Ectodermal cell (in vitro differentiated cells): Measurements from ENCODE around the gene URM1.

Experiments
- H3K27ac ChIP-seq: 2 replicates; pipeline ENCODE4 v1.7.0; 2013; ENCODE audit warnings: mild to moderate bottlenecking, low read depth, low read length; ENCODE audit not compliant: insufficient read depth, poor library complexity, severe bottlenecking
- H3K27me3 ChIP-seq: 2 replicates; pipeline ENCODE4 v1.7.0; 2013; ENCODE audit warnings: mild to moderate bottlenecking, low read length; ENCODE audit not compliant: insufficient read depth, control insufficient read depth, poor library complexity, severe bottlenecking
- H3K36me3 ChIP-seq: one replicate; pipeline ENCODE4 v1.7.0; 2013; ENCODE audit warnings: low read length; ENCODE audit not compliant: control insufficient read depth, insufficient read depth
- H3K4me1 ChIP-seq: one replicate; pipeline ENCODE4 v1.7.0; 2013; ENCODE audit warnings: low read length; ENCODE audit not compliant: control insufficient read depth, insufficient read depth
- H3K4me3 ChIP-seq: 2 replicates; pipeline ENCODE4 v1.7.0; 2013; ENCODE audit warnings: low read depth, low read length, control low read depth; ENCODE audit not compliant: insufficient read depth
- H3K9me3 ChIP-seq: 2 replicates; pipeline ENCODE4 v1.7.0; 2013; ENCODE audit warnings: mild to moderate bottlenecking, low read length, moderate library complexity; ENCODE audit not compliant: control insufficient read depth
- WGBS, 2 experiments: methylation state at CpG; one replicate each; pipeline ENCODE4 v1.1.7; 2013; ENCODE audit warnings: missing lambda C conversion rate in 2 of 2; 5-methylcytosine and 5-hydroxymethylcytosine counted together

URM1 gene

DNA sequence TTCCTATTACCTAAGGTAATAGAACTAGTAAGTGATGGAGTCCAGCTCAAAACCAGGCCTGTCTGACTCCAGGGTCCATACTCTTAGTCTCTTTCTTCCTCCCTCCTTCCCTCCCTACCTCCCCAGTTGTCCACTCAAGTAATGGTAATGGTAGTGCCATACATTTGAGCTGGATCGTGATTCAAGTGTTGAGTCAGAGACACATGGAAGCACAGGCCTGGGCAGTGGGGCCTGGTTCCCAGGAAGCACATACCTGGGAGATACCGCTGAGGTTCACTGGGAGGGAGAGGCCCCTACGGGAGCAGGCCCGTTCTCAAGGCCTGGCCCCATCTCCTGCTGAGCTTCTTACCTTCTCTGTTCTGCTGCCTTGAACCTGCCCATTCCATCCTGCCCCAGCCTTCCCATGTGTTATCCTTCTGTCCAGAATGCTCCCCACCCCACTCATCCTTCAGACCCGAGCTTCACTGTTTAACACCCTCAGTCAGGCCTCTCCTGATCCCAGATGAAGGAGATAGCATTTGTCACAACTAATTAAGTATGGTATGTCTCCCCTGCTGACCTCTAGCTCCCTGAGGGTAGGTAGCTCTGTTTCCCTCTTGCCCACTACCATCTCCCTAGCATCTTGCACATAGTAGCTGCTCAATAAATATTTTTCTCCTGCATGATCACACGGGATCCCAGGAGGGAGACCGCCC is 13.8 kb downstream of the URM1 start:
- WGBS, 2 experiments = 54 to 67% methylated on average over 6 to 7 of the region's 7 CpGs
- H3K9me3 ChIP-seq = no peaks in the 10 kb centered on the region
- H3K27me3 ChIP-seq = peaks cover 14% of the 10 kb centered on the region
- H3K27ac ChIP-seq = peak overlapping the region; percentile 79
- H3K36me3 ChIP-seq = peaks cover 5% of the 10 kb centered on the region
- no peak overlapping the region for H3K4me3 ChIP-seq
- peaks cover 75% of the 10 kb centered on the region for H3K4me1 ChIP-seq

DNA sequence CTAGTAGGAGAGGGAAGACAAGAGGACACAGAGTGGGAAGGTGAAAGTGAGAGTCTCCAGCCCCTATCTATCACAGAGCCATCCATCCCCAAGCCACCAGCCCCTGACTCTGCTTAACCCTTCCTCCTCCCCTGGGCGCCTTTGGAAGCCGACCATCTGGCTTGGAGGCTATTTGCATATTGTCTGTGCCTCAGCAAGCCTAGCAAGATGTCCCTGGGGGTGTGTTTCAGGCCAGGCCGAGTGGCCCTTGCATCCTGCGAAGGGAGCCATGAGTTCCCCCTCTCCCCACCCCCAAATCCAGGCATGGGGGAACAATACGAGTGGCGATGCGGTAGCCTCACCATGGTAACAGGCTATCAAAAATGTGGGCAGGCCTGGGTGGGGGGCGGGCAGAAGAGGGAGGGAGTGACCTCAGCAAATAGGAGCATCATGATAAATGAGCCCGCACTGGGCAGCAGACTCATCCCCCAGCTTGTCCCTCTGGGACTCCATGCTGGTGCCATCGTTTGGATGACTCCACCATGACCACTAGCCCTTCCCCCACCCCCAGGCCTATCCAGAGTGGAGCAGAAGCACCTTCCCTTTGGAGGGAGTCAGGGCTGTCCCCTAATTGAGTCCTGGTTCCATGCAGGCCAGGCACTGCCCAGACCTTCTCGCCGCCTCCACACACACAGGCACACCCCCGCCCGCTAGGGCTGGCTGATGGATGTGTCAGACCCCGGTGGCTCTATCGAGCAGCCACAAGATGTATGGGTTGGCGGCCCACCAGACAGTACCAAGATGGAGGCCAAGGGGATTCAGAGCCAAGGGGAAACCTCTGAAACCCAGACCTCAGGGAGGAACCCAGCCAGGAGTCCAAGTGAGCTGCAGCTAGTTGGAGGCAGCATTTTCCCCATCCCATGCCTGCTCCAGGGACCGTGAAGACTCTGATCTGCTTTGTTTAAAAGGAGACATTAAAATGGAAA is 14.6 kb downstream of the URM1 start:
- Histone ChIP-seq H3K4me1 (peaks cover 83% of the 10 kb centered on the region), H3K9me3 (no peaks in the 10 kb centered on the region), H3K4me3 (no peak overlapping the region), H3K36me3 (peaks cover 5% of the 10 kb centered on the region), H3K27me3 (peaks cover 23% of the 10 kb centered on the region), H3K27ac (peak overlapping the region; percentile 79)
- 39 to 46% methylated on average over 18 of the region's 18 CpGs for WGBS, 2 experiments

DNA sequence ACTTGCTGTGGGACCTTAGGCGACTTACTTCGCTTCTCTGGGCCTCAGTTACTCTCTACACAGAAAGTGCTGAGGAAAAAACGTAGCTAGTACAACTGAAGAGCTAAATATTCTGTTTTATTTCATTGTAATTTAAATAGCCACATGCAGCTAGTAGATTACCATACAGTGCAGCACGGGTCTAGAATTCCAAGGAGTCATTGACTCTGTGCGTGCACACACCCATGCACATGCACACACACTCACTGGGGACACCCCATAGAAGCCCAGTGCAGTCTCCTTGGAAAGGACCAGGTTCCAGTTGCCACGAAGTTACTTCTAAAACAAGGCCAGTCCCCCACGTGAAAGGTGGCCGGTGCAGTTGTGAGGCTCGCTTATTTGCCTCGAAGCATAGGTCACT is 17.0 kb downstream of the URM1 start:
- no peak overlapping the region for H3K27ac ChIP-seq
- H3K4me1 ChIP-seq = peaks cover 64% of the 10 kb centered on the region
- peaks cover 43% of the 10 kb centered on the region for H3K27me3 ChIP-seq
- no peak overlapping the region for H3K4me3 ChIP-seq
- H3K9me3 ChIP-seq = no peaks in the 10 kb centered on the region
- peaks cover 5% of the 10 kb centered on the region for H3K36me3 ChIP-seq
- WGBS, 2 experiments = 91 to 93% methylated on average over 9 to 10 of the region's 10 CpGs

DNA sequence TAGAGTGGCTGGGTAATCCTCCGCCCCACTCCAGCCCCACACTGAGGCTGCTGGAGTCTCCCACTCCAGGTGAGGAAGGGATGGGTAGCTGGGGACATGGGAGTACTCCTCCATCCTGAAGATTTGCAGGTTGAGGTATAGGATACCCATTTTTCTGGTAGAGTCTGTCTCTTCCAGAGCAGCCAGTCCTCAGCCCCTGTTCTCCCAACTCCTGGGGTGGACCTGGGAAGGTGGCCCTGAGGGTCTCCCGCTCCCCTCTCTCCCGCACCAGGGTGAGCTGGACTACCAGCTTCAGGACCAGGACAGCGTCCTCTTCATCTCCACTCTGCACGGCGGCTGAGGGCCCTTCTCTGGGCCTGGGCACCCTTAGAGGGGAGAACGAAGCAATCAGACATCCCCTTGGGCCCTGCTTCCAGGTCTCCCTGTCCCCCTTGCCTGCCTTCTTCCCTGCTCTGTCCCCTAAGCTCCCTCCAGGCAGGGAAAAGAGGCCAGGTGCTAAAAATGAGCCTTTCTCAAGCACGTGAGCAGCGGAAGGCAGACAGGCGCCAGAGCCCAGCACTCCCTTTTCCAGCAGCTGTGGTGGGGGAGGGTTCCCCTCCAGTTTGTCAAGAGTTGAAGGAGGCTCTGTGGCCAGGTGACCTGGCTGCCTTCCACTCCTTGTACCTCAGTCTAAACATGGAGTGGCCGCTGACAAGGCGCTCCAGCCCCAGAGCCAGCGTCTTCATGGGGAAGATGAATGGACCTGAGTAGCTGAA is 18.4 kb downstream of the URM1 start:
- peaks cover 51% of the 10 kb centered on the region for H3K27me3 ChIP-seq

DNA sequence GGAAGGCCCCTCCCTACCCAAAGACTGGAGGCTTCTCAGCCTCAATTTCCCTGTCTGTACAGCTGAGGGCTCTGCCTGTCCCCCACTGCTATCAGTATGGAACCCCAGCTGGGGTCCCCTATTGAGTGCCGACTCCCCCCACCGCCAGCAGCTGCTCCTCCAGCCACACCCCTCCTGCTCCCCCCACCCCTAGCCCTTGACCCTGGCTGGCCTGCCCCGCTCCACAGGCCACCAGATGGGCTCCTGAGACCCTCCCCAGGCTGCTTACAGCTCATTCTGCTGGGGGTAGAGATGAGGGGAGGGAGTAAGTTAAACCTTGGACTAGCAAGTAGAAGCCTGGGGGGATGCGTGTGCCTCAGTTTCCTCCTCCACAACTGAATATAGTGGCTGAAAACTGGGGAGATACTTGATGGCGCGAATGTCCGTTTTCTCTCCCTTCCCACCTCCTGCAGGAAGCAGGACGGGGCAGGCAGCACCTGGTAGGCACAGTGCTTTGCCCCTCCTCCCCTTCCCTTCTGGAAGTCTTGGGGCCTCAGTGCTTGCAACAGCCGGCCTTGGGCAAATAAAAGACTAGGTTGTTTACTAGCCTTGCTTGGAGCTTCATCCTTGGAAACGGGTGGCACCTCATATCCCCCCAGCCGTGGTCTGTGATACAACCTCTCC is 19.1 kb downstream of the URM1 start:
- peaks cover 65% of the 10 kb centered on the region for H3K4me1 ChIP-seq
- H3K36me3 ChIP-seq = peaks cover 5% of the 10 kb centered on the region
- H3K27me3 ChIP-seq = peaks cover 54% of the 10 kb centered on the region
- no peak overlapping the region for H3K27ac ChIP-seq
- H3K9me3 ChIP-seq = no peaks in the 10 kb centered on the region
- 56 to 64% methylated on average over 11 of the region's 11 CpGs for WGBS, 2 experiments
- peak overlapping the region; percentile 65 for H3K4me3 ChIP-seq

More for the DNA sequence above, 18.4 kb downstream of the URM1 start:
- peaks cover 5% of the 10 kb centered on the region for H3K36me3 ChIP-seq
- 59 to 66% methylated on average over 13 of the region's 13 CpGs for WGBS, 2 experiments
- peak overlapping the region; percentile 65 for H3K4me3 ChIP-seq
- no peaks in the 10 kb centered on the region for H3K9me3 ChIP-seq
- H3K27ac ChIP-seq = no peak overlapping the region
- peaks cover 63% of the 10 kb centered on the region for H3K4me1 ChIP-seq

DNA sequence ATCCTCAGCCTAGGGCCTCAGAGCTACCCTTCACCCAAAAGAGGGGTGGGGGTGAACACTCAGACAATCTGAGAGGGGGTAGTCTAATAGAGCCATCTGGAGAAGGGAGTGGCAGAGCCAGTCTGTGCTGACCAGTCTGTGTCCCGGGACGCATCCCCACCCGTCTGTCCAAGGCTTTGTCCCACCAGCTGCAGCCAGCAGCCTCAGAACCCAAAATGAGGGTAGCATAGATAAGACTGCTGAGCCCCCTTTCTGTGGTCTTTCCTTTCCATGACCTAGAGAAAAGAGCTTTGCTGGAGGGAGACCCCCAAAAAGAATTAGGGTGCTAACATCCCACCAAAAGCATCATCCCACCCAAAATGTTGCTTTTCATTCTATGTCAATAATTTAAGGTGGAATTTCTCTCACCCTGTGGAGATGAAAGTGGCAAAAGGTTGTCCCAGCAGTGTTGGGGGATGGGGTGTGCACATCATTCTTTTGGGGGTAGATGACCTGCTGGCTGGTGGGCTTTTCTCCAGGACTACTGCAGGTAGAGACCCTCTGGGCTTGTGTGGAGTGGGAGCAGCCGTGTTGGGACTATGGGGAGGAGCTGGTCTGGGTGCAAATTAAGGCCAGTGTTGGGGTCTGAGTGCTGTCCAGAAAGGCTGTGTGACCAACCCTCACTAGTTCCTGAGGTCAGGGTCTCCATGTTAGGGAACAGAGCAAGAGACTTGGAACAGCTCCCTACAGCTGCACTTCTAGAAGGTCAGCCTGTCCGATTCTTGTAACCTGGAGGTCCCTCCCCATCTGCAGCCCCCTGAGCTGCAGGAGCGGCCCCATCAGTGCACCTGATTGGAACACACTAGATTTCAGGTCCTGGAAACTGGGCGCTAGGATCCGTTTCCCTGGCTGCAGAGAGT is 19.9 kb downstream of the URM1 start:
- H3K27ac ChIP-seq = peak overlapping the region; percentile 48
- WGBS, 2 experiments = 55 to 66% methylated on average over 6 to 8 of the region's 8 CpGs
- H3K4me1 ChIP-seq = peaks cover 59% of the 10 kb centered on the region
- peak overlapping the region; percentile 65 for H3K4me3 ChIP-seq
- H3K9me3 ChIP-seq = no peaks in the 10 kb centered on the region
- peaks cover 5% of the 10 kb centered on the region for H3K36me3 ChIP-seq
- H3K27me3 ChIP-seq = peaks cover 61% of the 10 kb centered on the region

DNA sequence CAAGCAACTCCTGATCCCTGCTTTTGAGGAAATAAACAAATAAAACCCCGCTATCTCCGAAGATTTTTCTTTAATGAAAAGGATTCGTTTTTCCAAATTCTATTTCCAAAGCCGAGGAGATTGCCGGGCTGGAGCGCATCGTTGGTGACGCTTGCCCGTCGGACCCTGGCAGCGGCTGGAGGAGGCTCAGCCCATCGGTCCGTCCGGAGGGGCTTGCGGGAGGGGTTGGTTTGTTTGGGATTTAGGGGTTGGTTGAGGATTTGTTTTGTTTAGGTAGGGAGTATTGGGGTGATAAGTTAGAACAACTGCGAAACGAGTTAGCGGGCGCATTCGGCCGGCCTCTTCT is 20.8 kb downstream of the URM1 start:
- Histone ChIP-seq H3K4me3 (peak overlapping the region; percentile 65), H3K27me3 (peaks cover 69% of the 10 kb centered on the region), H3K36me3 (peaks cover 5% of the 10 kb centered on the region), H3K4me1 (peaks cover 53% of the 10 kb centered on the region), H3K27ac (no peak overlapping the region), H3K9me3 (no peaks in the 10 kb centered on the region)
- WGBS, 2 experiments = 4% methylated on average over 21 of the region's 21 CpGs

DNA sequence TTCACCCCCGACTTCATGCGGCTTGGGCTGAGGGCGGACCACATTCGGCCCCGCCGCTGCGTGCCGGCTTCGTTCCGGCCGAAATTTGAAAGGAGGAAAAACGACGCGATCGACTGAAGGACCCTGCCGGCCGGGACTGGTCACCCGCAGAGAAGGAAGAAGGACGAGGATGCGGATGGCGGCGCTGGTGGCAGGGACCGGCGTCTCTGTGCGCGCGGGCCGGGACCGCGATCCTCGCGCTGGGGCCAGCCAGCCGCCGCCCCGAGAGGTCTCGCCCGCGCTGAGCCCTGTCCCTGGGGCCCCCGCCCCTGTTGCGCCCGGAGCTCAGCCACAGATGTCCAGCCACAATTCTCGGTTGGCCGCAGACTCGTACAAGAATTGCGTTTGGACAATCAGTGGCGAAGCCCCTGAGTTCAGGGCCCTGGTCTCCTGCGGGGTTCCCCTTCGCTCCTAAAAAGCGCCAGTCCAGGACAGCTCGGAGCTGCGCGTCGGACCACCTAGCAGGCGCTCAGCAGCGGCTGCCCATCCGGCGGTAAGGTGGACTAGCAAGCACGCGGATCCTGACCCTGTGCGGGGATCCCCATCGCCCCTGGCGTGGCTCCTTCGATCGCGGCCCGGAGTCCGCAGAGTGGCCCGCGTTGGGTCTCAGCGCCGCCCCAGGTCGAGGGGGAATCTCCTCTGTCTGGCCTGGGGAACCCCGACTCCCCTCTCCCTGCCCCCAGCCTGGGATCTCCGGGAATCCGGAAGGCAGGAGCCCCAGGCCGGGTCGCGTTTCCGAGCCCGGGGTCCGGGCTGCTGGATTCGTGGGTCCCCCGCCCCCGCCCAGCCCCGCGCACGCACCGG is 21.3 kb downstream of the URM1 start:
- WGBS, 2 experiments = 0 to 1% methylated on average over 88 of the region's 88 CpGs
- H3K4me1 ChIP-seq = peaks cover 55% of the 10 kb centered on the region
- H3K27ac ChIP-seq = peak overlapping the region; percentile 65
- H3K27me3 ChIP-seq = peaks cover 75% of the 10 kb centered on the region
- no peaks in the 10 kb centered on the region for H3K9me3 ChIP-seq
- peak overlapping the region; percentile 65 for H3K4me3 ChIP-seq
- peaks cover 5% of the 10 kb centered on the region for H3K36me3 ChIP-seq
